Measurements from ENCODE around the gene SDC1. TPM values are rescaled to one million over a fixed set of nuclear protein-coding genes. Genes with fewer than 3 reads are reported as not detected.

Gene SDC1
- total RNA-seq, 4 donors from 2014 or later, result 355 to 757 (median 496) TPM

- TF ChIP-seq POLR2A (IDR thresholded peaks at IDR 0.05), result no peak
- TF ChIP-seq CTCF (IDR thresholded peaks at IDR 0.05), result no peak
- peaks cover 0 to 65% (median 24%) of the 10 kb centered on the region in 3 donors for H3K36me3 ChIP-seq
- H3K27ac ChIP-seq, result peak overlapping the region in 2 of 4 donors; percentile 92 to 95
- no peaks in the 10 kb centered on the region for H3K9me3 ChIP-seq
- intact Hi-C loops (cut with DNase I), result no loop called here
- peaks cover 20 to 92% (median 37%) of the 10 kb centered on the region in 3 donors for H3K4me1 ChIP-seq
- WGBS, 2 donors, result 25 to 65% methylated on average over 1 to 7 of the region's 17 CpGs
- no peak overlapping the region for H3K4me3 ChIP-seq
- no peak for DNase-seq
- no peaks in the 10 kb centered on the region for H3K27me3 ChIP-seq
These were observed 21.3 kb downstream of the SDC1 start for GRCh38 chr2:20203521-20204225.

- WGBS, 2 donors, result 97 to 100% methylated on average over 2 to 3 of the region's 10 CpGs
- no peaks in the 10 kb centered on the region for H3K9me3 ChIP-seq
- peaks cover 21 to 92% (median 37%) of the 10 kb centered on the region in 3 donors for H3K4me1 ChIP-seq
- H3K4me3 ChIP-seq, result no peak overlapping the region
- intact Hi-C loops (cut with DNase I), result no loop called here
- TF ChIP-seq POLR2A (IDR thresholded peaks at IDR 0.05), result no peak
- TF ChIP-seq CTCF (IDR thresholded peaks at IDR 0.05), result no peak
- no peak for DNase-seq
- peak overlapping the region in 2 of 4 donors; percentile 92 to 95 for H3K27ac ChIP-seq
- peaks cover 0 to 65% (median 24%) of the 10 kb centered on the region in 3 donors for H3K36me3 ChIP-seq
- no peaks in the 10 kb centered on the region for H3K27me3 ChIP-seq
These were observed 21.9 kb downstream of the SDC1 start for GRCh38 chr2:20203072-20203471.

GRCh38 chr2:20201671-20202070 lies 23.3 kb downstream of the SDC1 start:
- Histone ChIP-seq H3K4me3 (no peak overlapping the region), H3K4me1 (peaks cover 11 to 92% (median 30%) of the 10 kb centered on the region in 3 donors), H3K27me3 (no peaks in the 10 kb centered on the region), H3K36me3 (peaks cover 0 to 59% (median 24%) of the 10 kb centered on the region in 3 donors), H3K27ac (peak overlapping the region in 2 of 4 donors; percentile 2 to 17), H3K9me3 (no peaks in the 10 kb centered on the region)
- no peak for DNase-seq
- no peak for TF ChIP-seq CTCF (IDR thresholded peaks at IDR 0.05)
- no peak for TF ChIP-seq POLR2A (IDR thresholded peaks at IDR 0.05)
- 60 to 76% methylated on average over 4 to 5 of the region's 17 CpGs for WGBS, 2 donors
- intact Hi-C loops (cut with DNase I), result no loop called here

GRCh38 chr2:20200697-20201555 lies 24.0 kb downstream of the SDC1 start:
- TF ChIP-seq CTCF (IDR thresholded peaks at IDR 0.05) (no peak), POLR2A (IDR thresholded peaks at IDR 0.05) (no peak)
- WGBS, 2 donors, result 82 to 83% methylated on average over 12 to 19 of the region's 26 CpGs
- Histone ChIP-seq H3K4me3 (no peak overlapping the region), H3K27ac (peak overlapping the region in 1 of 4 donors; percentile 91), H3K9me3 (no peaks in the 10 kb centered on the region), H3K27me3 (no peaks in the 10 kb centered on the region), H3K36me3 (peaks cover 0 to 56% (median 24%) of the 10 kb centered on the region in 3 donors), H3K4me1 (peaks cover 10 to 92% (median 25%) of the 10 kb centered on the region in 3 donors)
- intact Hi-C loops (cut with DNase I), result no loop called here
- DNase-seq, result no peak
